B cell (primary cell): Measurements from ENCODE around the gene RNGTT. TPM values are rescaled to one million over a fixed set of nuclear protein-coding genes. Genes with fewer than 3 reads are reported as not detected.
"Not testable (repeated sequence)": the region's sequence is repeated elsewhere in the genome, so short reads cannot be mapped to it uniquely, and the experiment has no call there.

Experiments used
- ATAC-seq: fragments of 200-7000 bp; cut with Tn5 transposase; one replicate; pipeline ENCODE4 v1.10.0; 2021; ENCODE audit warnings: low read depth, mild to moderate bottlenecking, moderate number of reproducible peaks, moderate library complexity
- CTCF ChIA-PET: fragments of 350-600 bp; sonication (Branson Sonifier 250); formaldehyde crosslinking; loops from one replicate; lab custom pipeline; 2021; ENCODE audit warnings: antibody characterized with exemption, inconsistent platforms; lab: Charles Lee
- POLR2A ChIA-PET: fragments of 350-600 bp; sonication (Branson Sonifier 250); formaldehyde crosslinking; loops from one replicate; lab custom pipeline; 2021; ENCODE audit warnings: antibody characterized with exemption; lab: Charles Lee
- DNase-seq: peaks from one replicate; pipeline ENCODE4 v3.0.0; 2013
- H2AFZ ChIP-seq: 2 replicates; pipeline ENCODE4 v1.6.1; 2012; ENCODE audit warnings: mild to moderate bottlenecking, low read depth, low read length; ENCODE audit not compliant: insufficient read depth, poor library complexity, severe bottlenecking
- H3K27ac ChIP-seq, 2 donors: 1 replicate in 1 of 2; 2 replicates in 1 of 2; pipeline ENCODE4 v1.5.1; 2012 to 2013; ENCODE audit warnings: low read length in 2 of 2, mild to moderate bottlenecking in 2 of 2, moderate library complexity in 1 of 2
- H3K27me3 ChIP-seq, 4 experiments: fragments of 200-600 bp in 1 of 4; sonication (generic) in 1 of 4; replicated peaks in 1 of 4; 1 replicate in 2 of 4; 2 replicates in 2 of 4; pipeline versions ENCODE4 v1.6.1 to v1.7.0; 2013 to 2016; ENCODE audit warnings: low read length in 3 of 4, mild to moderate bottlenecking in 2 of 4, mixed read lengths in 1 of 4, moderate library complexity in 1 of 4; ENCODE audit not compliant: insufficient read depth in 4 of 4, control insufficient read depth in 3 of 4; ENCODE audit errors: control extremely low read depth in 1 of 4
- H3K36me3 ChIP-seq, 2 experiments: replicated peaks in 1 of 2; 1 replicate in 1 of 2; 2 replicates in 1 of 2; pipeline versions ENCODE4 v1.6.1 to v1.7.1; 2013; ENCODE audit warnings: low read length in 1 of 2; ENCODE audit not compliant: insufficient read depth in 2 of 2, control insufficient read depth in 1 of 2; ENCODE audit errors: control extremely low read depth in 1 of 2, extremely low read depth in 1 of 2
- H3K4me1 ChIP-seq, 2 donors: fragments of 200-600 bp in 1 of 2; sonication (generic) in 1 of 2; 1 replicate in 1 of 2; 2 replicates in 1 of 2; pipeline versions ENCODE4 v1.5.1 to v1.6.1; 2013 to 2017; ENCODE audit warnings: low read length in 2 of 2; ENCODE audit not compliant: control insufficient read depth in 2 of 2, insufficient read depth in 2 of 2
- H3K4me2 ChIP-seq: replicated peaks from 2 replicates; pipeline ENCODE3; 2012; ENCODE audit warnings: mild to moderate bottlenecking, low read depth, low read length; ENCODE audit not compliant: poor library complexity, severe bottlenecking
- H3K4me3 ChIP-seq, 5 experiments: fragments of 200-600 bp in 1 of 5; sonication (generic) in 1 of 5; 1 replicate in 3 of 5; 2 replicates in 2 of 5; pipeline versions ENCODE4 v1.5.1 to v1.7.0; 2011 to 2016; ENCODE audit warnings: low read length in 4 of 5, mild to moderate bottlenecking in 4 of 5, low read depth in 2 of 5, control low read depth in 1 of 5, moderate library complexity in 1 of 5; ENCODE audit not compliant: insufficient read depth in 1 of 5; ENCODE audit errors: control extremely low read depth in 1 of 5, extremely low read depth in 1 of 5
- H3K79me2 ChIP-seq: fragments of 200-600 bp; sonication (generic); one replicate; pipeline ENCODE4 v1.6.0; 2016; ENCODE audit warnings: low read length; ENCODE audit not compliant: control insufficient read depth, insufficient read depth
- H3K9ac ChIP-seq: fragments of 200-600 bp; sonication (generic); 2 replicates; pipeline ENCODE4 v1.6.1; 2017; ENCODE audit warnings: mild to moderate bottlenecking, low read length, moderate library complexity
- H3K9me3 ChIP-seq, 3 donors: one replicate each; pipeline versions ENCODE4 v1.6.1 to v1.7.1; 2013; ENCODE audit warnings: low read length in 2 of 3; ENCODE audit not compliant: control insufficient read depth in 2 of 3, insufficient read depth in 1 of 3; ENCODE audit errors: control extremely low read depth in 1 of 3
- H4K20me1 ChIP-seq: 2 replicates; pipeline ENCODE4 v1.6.0; 2012; ENCODE audit warnings: mild to moderate bottlenecking, low read length; ENCODE audit not compliant: insufficient read depth, control insufficient read depth, poor library complexity, severe bottlenecking
- H3K27ac Mint-ChIP-seq: one replicate; pipeline ENCODE4 v1.8.0; 2021; ENCODE audit warnings: mixed read lengths
- H3K27me3 Mint-ChIP-seq: one replicate; pipeline ENCODE4 v1.8.0; 2021; ENCODE audit warnings: mixed read lengths
- H3K4me1 Mint-ChIP-seq: one replicate; pipeline ENCODE4 v1.8.0; 2021; ENCODE audit warnings: mixed read lengths
- H3K4me3 Mint-ChIP-seq: one replicate; pipeline ENCODE4 v1.8.0; 2021; ENCODE audit warnings: mixed read lengths
- H3K9me3 Mint-ChIP-seq: one replicate; pipeline ENCODE4 v1.8.0; 2022; ENCODE audit warnings: mixed read lengths; ENCODE audit not compliant: insufficient read depth
- CTCF ChIP-seq: fragments of 200-600 bp; IDR thresholded peaks from one replicate; pipeline ENCODE4 v1.8.0; 2022; ENCODE audit warnings: antibody characterized with exemption, mild to moderate bottlenecking
- EZH2 ChIP-seq: IDR thresholded peaks from 2 replicates; pipeline ENCODE4 v1.6.1; 2012; ENCODE audit warnings: borderline replicate concordance, low read depth, mild to moderate bottlenecking, moderate library complexity, low read length; ENCODE audit not compliant: insufficient read depth, poor library complexity, severe bottlenecking
- WGBS: methylation state at CpG from one replicate; pipeline ENCODE4 v1.1.5; 2013; ENCODE audit warnings: missing lambda C conversion rate; ENCODE audit not compliant: insufficient coverage; 5-methylcytosine and 5-hydroxymethylcytosine counted together
- intact Hi-C: fragments of 100-400 bp; cut with micrococcal nuclease; formaldehyde crosslinking; loops from one replicate; pipeline ENCODE4 v1.10.0; 2022
- polyA plus RNA-seq: library from polyadenylated mRNA; depleted of rRNA; stranded (reverse); fragments of >200 nt; gene quantifications from 2 replicates; pipeline ENCODE4 v1.2.3, GENCODE V29; 2012
- total RNA-seq, 2 donors: library from RNA; stranded (reverse); fragments of 120-200 nt in 1 of 2; gene quantifications; 1 replicate in 1 of 2; 2 replicates in 1 of 2; pipeline versions ENCODE4 v1.2.3 to v1.2.4, GENCODE V29; 2013 to 2022

RNGTT gene
- total and polyA plus RNA-seq, 2 donors (not counting 1 experiment from before 2014, with no cell fraction given) = 10.8 to 29.1 TPM

- Histone ChIP-seq H3K4me2 (no peak overlapping the region), H2AFZ (no peak overlapping the region), H3K79me2 (no peaks in the 10 kb centered on the region), H3K4me1 (no peaks in the 10 kb centered on the region), H4K20me1 (no peaks in the 10 kb centered on the region), H3K27ac (no peak overlapping the region), H3K36me3 (peaks cover 9 to 21% of the 10 kb centered on the region in 2 experiments), H3K9me3 (peaks cover 2 to 8% (median 5%) of the 10 kb centered on the region in 3 donors), H3K27me3 (no peaks in the 10 kb centered on the region), H3K4me3 (no peak overlapping the region), H3K9ac (no peak overlapping the region)
- intact Hi-C loops = no loop called here
- Mint-ChIP-seq H3K9me3 (peaks cover 10% of the 10 kb centered on the region), H3K27ac (no peak overlapping the region), H3K4me3 (no peak overlapping the region), H3K27me3 (no peaks in the 10 kb centered on the region), H3K4me1 (no peaks in the 10 kb centered on the region)
- ChIA-PET POLR2A (no interaction called here), CTCF (no interaction called here)
- ATAC-seq = no peak
- no CpG with 5 or more reads among the region's 2 CpGs for WGBS
- no peak for DNase-seq
- TF ChIP-seq EZH2 (no peak), CTCF (no peak)
Observed at GRCh38 chr6:88933521-88933920, 29.9 kb downstream of the RNGTT start.

DNA sequence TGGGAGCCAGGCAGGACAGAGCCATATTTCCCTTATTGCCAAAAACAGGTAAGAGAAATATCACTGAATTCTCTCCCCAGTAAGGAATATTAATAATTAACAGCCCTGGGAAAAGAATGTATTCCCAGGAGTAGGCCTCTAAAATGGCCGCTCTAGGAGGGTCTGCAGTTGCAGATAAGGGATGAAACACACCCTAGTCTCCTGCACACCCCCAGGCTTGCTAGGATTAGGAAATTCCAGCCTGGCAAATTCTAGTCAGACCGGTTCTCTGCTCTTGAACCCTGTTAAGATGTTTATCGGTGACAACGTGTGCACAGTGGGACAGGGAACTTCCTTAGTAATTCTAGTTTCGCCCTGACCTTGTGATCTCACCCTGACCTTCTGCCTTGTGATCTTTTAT lies 31.4 kb downstream of the RNGTT start:
- H3K9me3 ChIP-seq, H3K4me2 ChIP-seq, H3K27ac Mint-ChIP-seq, H3K4me1 Mint-ChIP-seq, H2AFZ ChIP-seq, H3K9me3 Mint-ChIP-seq, H3K27me3 Mint-ChIP-seq, H4K20me1 ChIP-seq, H3K27me3 ChIP-seq, intact Hi-C loops, H3K79me2 ChIP-seq, POLR2A ChIA-PET, ATAC-seq, H3K9ac ChIP-seq, H3K4me3 ChIP-seq, H3K4me3 Mint-ChIP-seq, H3K4me1 ChIP-seq, H3K27ac ChIP-seq: not testable (repeated sequence)
- H3K36me3 ChIP-seq = peaks cover 9 to 21% of the 10 kb centered on the region in 2 experiments
- peak; percentile 37 for DNase-seq
- 100% methylated on average over 5 of the region's 5 CpGs for WGBS
- CTCF ChIA-PET = interaction anchor here (0.8 kb wide), 1 partner anchor 13 kb away, joined by 3 read pairs; no protein-coding TSS in a partner anchor
